HG03565 (cell line): ENCODE results near the gene DLEC1.

ENCODE experiments used
- ATAC-seq: cut with Tn5 transposase; IDR thresholded peaks from one replicate; pipeline ENCODE4 v1.9.1; 2021; ENCODE audit warnings: mild to moderate bottlenecking, moderate library complexity; ENCODE audit not compliant: unreplicated experiment

Gene DLEC1, protein sequence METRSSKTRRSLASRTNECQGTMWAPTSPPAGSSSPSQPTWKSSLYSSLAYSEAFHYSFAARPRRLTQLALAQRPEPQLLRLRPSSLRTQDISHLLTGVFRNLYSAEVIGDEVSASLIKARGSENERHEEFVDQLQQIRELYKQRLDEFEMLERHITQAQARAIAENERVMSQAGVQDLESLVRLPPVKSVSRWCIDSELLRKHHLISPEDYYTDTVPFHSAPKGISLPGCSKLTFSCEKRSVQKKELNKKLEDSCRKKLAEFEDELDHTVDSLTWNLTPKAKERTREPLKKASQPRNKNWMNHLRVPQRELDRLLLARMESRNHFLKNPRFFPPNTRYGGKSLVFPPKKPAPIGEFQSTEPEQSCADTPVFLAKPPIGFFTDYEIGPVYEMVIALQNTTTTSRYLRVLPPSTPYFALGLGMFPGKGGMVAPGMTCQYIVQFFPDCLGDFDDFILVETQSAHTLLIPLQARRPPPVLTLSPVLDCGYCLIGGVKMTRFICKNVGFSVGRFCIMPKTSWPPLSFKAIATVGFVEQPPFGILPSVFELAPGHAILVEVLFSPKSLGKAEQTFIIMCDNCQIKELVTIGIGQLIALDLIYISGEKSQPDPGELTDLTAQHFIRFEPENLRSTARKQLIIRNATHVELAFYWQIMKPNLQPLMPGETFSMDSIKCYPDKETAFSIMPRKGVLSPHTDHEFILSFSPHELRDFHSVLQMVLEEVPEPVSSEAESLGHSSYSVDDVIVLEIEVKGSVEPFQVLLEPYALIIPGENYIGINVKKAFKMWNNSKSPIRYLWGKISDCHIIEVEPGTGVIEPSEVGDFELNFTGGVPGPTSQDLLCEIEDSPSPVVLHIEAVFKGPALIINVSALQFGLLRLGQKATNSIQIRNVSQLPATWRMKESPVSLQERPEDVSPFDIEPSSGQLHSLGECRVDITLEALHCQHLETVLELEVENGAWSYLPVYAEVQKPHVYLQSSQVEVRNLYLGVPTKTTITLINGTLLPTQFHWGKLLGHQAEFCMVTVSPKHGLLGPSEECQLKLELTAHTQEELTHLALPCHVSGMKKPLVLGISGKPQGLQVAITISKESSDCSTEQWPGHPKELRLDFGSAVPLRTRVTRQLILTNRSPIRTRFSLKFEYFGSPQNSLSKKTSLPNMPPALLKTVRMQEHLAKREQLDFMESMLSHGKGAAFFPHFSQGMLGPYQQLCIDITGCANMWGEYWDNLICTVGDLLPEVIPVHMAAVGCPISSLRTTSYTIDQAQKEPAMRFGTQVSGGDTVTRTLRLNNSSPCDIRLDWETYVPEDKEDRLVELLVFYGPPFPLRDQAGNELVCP (N-terminal part only)

DNA sequence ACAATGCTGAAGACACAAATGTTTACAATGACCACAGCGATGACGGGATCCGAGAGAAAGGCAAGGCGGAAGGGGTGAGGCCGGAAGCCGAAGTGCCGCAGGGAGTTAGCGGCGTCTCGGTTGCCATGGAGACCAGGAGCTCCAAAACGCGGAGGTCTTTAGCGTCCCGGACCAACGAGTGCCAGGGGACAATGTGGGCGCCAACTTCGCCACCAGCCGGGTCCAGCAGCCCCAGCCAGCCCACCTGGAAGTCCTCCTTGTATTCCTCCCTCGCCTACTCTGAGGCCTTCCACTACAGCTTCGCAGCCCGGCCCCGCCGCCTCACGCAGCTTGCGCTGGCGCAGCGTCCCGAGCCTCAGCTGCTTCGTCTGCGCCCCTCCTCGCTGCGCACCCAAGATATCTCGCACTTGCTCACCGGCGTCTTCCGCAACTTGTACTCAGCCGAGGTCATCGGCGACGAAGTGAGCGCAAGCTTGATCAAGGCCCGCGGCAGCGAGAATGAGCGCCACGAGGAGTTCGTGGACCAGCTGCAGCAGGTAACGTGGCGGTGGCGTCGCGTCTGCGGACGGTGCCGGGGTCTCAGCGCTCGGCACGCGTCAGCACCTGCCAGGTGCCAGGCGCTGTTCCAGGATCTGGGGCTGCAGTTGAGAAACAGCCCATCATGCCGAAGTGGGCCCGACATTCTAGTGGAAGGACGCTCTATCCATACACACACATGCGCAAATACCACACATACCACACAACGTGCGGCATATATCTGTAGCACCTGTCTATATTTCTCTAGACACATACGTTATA, at the start of gene DLEC1:
TSS of gene DLEC1 (plus strand) at position 108 of the 798 bp plus-strand sequence. CDS start at position 126, 18 bp downstream.
- peak; percentile 81 for ATAC-seq

DNA sequence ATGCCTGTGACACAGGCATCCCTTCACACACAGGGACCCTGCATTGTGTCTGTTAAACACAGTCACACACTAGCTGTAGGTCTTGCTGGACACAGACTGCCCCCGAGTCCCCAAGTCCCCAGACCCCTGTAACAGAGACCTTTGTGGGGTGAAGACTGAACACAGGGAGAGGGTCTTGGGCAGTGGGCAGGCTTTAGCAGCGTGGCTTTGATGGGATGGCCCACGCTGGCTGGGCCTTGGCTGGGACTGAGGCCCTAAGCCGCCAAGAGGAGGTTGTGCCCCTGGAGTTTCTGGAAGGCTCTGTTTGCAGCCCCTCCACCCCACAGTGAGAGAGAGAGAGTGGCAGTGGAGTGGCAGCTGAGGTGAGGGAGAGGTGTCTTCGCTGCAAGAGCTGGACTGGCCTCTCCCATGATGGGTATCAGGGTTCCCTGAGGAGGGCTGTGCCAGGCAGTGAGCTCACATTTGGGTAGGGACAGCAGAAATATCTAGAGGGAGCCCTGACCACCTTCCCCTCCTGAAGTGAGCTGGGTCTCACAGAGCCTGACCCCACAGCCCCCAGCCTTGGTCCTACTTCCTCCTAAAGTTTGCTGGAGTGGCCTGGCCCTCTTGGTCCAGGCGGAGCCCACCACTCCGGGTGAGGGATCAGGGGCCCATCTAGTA, 49.1 kb upstream of the DLEC1 start:
- no peak for ATAC-seq

DNA sequence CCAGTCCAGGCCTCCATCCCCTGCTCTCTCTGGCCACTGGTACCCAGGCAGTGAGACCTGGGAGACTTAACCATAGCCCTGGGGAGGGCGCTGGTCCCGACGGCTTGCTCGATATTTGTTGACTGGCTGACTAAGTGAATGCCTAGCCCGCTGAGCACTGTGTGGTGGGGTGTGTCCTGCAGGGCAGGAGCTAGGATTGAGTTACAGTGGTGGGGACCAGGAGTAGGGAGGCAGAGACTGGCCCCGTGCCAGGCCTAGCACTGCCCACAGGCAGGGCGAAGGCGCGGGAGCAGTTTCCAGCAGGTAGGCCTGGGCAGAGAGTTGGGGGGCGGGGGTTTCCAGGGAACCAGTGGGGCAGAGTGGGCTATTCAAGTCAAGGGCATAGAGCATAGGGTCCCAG, 48.5 kb upstream of the DLEC1 start, which contains the start of gene VILL:
TSS of gene VILL (plus strand) at position 260 of the 400 bp plus-strand sequence. CDS start 2,887 bp downstream, outside the sequence.
- ATAC-seq = no peak

DNA sequence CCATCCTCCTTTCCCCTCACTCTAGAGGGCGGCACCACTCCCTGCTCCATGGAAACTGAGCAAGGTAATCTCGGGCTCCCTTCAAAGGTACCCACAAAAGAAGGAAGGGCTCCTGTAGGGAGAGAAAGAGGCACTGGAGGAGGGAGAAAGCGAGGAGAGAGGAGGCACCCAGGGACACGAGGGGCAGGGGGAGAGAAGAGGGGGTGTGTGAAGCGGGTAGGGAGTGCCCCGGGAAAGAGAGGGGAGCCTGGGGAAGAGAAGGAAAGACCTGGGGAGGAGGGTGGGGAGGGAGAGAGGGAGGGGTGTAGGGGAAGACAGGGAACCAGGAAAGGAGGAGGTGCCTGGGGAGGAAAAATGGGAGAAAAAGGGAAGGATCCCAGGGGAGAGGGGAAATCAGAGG, 47.9 kb upstream of the DLEC1 start:
- no peak for ATAC-seq

DNA sequence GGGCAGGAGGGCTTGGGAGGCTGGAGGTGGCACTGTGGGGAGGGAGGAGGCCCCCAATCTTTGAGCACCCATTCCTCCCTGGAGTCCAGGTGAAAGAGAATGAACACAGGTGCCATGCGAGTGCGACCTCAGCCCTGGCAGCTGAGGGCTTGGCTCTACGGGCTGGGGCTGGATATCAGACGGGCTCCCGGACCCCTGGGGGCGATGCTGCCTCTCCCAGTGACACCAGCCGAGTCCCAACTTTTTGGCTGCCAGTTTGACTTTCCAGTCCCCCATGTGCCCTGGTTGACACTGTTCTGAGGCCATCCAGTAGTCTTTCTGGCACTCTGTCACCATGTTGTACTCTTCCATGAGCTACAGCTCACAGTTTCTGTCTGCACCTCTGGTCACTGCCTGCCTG, 47.2 kb upstream of the DLEC1 start:
- ATAC-seq = no peak

DNA sequence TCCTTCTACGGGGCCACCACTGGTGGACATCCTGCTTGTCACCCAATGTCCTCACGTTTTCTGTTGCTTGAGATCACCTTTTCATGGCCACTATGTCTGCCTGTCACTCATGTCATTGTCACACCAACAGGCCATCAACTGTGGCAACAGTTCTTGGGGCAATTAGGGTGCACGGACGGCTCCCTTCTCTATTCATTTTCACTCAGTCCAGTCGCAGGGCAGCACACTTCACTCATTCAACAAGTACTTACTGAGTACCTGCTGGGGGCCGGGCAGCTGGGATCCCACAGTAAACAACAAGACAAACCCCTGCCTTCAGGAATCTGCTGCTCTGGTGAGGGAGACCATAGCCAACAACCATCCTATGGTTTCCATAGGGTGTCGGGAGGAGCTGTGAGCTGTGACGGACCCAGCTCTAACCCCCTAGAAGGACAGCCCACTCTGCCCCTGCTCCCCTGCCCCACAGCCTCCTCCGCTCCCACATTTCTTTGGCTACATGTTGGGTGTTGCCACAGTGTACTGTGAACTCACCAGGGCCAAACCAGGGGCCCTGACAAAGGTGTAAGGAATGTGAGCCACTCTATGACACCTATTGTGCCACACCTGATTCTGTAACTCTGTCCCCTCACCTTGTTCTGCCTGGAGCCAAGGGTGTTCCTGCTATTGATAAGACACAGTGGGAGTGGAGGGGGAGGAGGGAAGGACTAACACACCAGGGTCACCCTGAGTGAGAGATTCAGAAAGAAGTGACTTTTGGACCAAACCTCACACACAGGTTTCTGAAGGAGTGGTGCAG, 46.5 kb upstream of the DLEC1 start:
- no peak for ATAC-seq

DNA sequence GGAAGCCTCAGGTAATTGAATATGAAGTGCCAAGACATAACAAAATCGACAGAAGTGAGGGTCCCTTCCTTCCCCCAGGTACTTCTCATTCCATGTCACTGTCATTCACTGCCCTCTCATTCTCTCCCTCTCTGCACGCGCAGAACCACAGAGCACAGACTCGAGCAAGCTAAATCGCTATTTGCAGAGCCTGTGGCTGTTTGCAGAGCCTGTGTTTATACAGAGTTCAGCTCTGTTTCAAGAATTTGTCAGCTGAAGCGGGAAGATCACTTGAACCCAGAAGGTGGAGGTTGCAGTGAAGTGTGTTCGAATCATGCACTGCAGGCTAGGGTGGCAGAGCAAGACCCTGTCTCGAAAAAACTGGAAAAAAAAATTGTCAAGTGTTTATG, 45.9 kb upstream of the DLEC1 start:
- no peak for ATAC-seq

DNA sequence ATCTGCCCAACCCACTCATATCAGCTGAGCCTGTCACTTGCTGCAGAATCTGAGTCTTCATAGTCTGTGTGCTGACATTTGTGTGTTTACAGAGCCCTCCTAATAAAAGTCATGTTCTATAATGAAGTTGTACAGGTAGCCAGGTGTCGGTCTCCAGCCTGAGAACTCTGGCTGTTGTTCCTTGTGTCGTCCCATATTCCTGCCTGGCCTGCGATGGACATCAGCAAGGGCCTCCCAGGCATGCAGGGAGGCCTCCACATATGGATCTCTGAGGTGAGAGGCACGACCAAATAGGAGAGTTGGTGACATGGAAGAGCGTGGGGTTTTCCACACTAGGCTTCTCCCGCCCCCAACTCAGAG, 45.6 kb upstream of the DLEC1 start:
- no peak for ATAC-seq

DNA sequence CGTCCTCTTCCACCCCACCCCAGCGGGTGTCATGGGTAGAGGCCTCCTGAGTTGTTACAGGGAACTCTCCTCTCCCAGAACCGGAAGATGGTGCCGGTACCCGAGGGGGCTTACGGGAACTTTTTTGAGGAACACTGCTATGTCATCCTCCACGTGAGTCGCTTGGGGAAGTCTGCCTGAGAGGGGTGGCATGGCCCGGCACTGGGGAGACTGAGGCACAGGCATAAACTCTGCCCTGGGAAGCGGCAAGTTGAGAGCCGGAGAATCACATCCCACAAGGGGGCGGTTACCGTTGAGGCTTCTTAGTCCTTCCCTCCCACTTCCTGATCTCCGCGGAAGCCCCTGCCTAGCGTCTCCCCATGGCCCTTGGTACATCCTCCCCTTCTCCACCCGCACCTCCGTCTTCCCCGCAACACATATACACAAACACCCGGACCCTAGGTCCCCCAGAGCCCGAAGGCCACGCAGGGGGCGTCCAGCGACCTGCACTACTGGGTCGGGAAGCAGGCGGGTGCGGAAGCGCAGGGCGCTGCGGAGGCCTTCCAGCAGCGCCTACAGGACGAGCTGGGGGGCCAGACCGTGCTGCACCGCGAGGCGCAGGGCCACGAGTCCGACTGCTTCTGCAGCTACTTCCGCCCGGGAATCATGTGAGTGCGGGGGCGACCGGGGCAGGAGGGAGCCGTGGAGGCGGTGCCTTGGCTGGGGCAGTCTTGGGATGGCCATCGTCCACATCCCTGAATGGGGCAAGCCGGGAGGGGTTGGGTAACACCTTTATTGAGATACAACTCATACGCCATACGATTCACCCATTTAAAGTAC, 45.0 kb upstream of the DLEC1 start:
- peak; percentile 37 for ATAC-seq

DNA sequence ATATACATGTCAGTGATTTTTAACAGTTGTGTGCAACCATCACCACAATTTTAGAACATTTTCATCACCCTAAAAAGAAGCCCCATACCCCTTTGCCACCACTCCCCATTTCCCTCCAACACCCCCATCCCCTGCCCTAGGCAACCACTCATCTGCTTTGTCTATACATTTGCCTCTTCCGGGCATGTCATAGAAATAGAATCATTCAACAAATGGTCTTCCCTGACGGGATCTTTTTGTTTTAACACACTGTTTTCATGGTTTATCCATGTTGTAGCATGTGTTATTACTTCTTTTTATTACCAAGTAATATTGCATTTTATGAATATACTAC, 44.4 kb upstream of the DLEC1 start:
- no peak for ATAC-seq

DNA sequence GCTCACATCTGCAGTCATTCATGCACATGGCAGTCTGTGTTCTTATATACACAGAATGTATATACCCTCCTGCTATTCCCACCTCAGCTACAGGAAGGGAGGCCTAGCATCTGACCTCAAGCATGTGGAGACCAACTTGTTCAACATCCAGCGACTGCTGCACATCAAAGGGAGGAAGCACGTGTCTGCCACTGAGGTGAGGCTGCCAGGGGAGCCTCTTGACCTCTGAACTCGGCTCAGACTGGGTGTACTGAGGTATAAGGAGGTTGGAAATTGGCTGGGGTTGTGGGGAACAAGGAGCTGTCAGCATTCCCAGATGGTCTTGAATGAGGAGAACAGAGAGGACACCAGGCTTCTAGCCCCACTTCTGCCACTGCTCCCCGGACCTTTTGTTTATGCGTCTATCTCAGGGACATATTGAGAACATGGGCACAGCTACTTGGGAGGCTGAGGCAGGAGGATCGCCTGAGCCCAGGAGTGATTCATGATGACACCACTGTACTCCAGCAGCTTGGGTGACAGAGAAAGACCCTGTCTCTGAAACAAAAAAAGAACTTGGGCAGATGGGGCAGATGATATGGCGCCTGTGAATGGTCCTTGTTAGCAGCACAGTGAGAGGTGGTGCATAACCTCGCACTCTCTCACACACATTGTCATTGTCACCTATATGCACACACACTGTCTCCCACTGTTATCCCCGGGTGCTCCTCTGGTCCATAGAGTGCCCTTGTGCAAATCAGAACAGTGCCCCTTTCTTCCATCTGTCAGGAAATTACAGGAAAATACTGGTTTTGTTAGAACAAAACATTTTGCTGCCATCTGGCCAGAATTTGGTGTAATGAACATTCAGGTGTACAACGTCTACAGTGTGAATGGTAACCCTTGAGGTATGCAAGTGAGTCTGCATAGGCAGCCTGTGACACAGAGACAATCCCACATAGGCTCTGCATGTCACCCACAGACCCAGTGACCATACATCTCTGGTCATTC, 43.1 kb upstream of the DLEC1 start:
- no peak for ATAC-seq

DNA sequence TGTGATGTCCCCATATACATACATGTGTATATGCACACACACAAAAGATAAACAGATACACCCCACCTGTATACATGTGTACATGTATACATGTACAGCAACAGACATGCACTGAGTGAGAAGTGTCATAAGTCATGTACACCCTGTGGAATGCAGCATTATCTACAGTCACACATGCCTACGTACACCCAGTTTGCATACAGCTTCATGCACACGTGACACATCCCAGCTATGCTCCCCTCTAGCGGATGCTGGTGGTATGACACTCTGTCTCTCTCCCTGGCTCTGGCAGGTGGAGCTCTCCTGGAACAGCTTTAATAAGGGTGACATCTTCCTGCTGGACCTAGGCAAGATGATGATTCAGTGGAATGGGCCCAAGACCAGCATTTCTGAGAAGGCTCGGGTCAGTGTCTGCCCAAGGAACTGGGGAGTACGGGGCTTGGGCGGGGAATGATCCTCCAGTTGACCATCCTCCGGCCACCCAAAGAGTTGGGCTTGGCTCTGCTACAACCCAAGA, 42.2 kb upstream of the DLEC1 start:
- ATAC-seq = peak; percentile 59

DNA sequence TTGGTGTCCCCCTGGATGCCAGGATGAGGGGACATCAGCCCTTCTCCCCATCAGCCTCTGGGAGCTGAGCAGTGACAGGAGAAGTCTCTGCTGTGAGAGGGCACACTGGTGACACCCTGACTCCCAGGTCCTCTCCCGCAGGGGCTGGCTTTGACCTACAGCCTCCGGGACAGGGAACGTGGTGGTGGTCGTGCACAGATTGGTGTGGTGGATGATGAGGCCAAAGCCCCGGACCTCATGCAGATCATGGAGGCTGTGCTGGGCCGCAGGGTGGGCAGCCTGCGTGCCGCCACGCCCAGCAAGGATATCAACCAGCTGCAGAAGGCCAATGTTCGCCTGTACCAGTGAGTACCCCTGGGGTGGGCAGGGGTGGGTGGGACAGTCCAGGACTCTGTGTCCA, 41.7 kb upstream of the DLEC1 start:
- no peak for ATAC-seq

DNA sequence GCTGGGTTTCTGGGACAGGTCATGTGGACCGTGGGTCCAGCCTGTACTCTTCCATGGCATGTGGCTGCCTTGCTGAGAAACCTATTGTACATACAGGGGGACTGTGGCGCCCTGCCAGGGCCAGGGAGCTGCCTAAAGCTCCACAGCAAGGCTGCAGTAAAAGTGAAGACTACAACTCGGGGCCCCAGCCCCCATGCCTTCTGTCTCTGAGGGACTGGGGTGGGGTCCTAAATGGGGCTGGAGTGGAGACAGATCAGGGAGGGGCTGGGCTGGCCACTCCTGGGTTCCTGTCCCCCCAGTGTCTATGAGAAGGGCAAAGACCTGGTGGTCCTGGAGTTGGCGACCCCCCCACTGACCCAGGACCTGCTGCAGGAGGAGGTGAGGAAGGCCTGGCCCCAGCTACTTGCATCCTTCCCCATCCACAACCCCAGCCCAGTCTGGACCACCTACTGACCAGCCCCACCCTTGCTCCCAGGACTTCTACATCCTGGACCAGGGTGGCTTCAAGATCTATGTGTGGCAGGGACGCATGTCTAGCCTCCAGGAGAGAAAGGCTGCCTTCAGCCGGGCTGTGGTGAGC, 41.1 kb upstream of the DLEC1 start:
- no peak for ATAC-seq

DNA sequence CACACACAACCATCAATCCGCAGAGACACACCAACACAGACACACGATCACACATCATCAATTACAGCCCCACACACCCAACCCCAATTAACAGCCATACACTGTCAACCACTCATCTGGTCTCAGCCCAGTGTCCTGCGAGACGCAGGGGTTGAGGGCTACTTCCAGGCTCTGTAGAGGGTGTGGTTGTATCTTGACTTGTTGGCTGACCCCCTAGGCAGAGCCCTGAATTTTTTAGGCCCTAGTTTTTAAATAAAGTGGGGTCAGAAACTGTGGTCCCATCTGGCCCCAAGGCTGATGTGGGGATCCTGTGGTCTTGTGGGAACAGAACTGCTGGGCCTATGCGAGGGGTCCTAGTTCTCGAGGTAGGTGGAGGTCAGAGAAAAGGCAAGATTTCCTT, 39.2 kb upstream of the DLEC1 start:
- no peak for ATAC-seq

DNA sequence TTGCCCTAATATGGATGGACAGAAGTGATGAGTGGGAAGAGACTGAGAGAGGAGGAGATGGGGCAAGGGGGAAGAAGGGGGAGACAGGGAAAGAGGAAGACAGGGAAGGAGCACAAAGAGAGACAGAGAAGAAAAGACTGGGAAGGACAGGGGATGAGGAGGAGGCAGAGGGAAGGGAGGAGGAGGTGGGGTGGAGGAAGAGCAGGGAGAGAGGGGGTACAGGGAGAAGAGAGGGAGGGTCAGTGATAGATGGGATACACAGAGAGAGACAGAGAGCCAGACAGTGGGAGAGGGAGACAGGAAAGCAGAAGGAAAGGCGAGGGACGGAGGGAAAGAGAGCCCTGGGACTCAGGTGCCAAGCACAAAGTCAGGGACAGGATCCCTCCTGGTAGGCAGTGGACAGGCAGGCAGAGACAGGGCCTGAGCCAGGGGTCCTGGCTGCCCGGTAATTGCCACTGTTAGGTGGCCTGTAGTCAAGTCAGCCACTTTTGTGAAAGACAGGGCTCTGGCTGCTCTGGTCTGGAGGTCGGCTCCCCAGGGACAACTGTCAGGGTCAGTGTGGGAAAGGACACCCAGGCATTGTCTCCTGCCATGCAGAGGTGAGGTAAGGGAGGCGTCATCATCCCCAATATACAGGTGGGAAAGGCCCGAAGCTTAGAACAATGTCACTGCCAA, 38.6 kb upstream of the DLEC1 start:
- no peak for ATAC-seq
